GM23338 (cell line): ENCODE data around the gene ZDHHC1.

ENCODE experiments used
- CREB1 ChIP-seq: fragments of 250-450 bp; sonication (Bioruptor Pico); IDR thresholded peaks from 2 replicates; pipeline ENCODE4 v1.5.0; 2020; ENCODE audit warnings: low read depth, mild to moderate bottlenecking, moderate library complexity
- EZH2 ChIP-seq: fragments of 200-600 bp; sonication (generic); IDR thresholded peaks from one replicate; pipeline ENCODE4 v1.8.0; 2017; ENCODE audit warnings: antibody characterized with exemption, mild to moderate bottlenecking, low read depth; ENCODE audit not compliant: unreplicated experiment
- EZH2phosphoT487 ChIP-seq: fragments of 200-600 bp; sonication (generic); IDR thresholded peaks from one replicate; pipeline ENCODE4 v1.8.1; 2018; ENCODE audit warnings: antibody characterized with exemption; ENCODE audit not compliant: unreplicated experiment
- JUNB ChIP-seq: IDR thresholded peaks from one replicate; pipeline ENCODE4 v1.6.1; 2016; ENCODE audit warnings: antibody characterized with exemption; ENCODE audit not compliant: unreplicated experiment
- NANOG ChIP-seq: IDR thresholded peaks from 2 replicates; pipeline ENCODE4 v1.6.1; 2016; ENCODE audit warnings: antibody characterized with exemption, borderline replicate concordance
- POLR2AphosphoS5 ChIP-seq: IDR thresholded peaks from 2 replicates; pipeline ENCODE4 v1.6.1; 2016; ENCODE audit warnings: antibody characterized with exemption, low read depth
- REST ChIP-seq: IDR thresholded peaks from one replicate; pipeline ENCODE4 v1.6.1; 2018; ENCODE audit warnings: antibody characterized with exemption; ENCODE audit not compliant: unreplicated experiment
- STAT1 ChIP-seq: IDR thresholded peaks from one replicate; pipeline ENCODE4 v1.6.1; 2016; ENCODE audit warnings: antibody characterized with exemption; ENCODE audit not compliant: unreplicated experiment
- ZNF114 ChIP-seq: fragments of 250-450 bp; sonication (Bioruptor Pico); IDR thresholded peaks from 2 replicates; pipeline ENCODE4 v1.5.0; 2020; ENCODE audit warnings: mild to moderate bottlenecking, moderate library complexity
- ZNF331 ChIP-seq: fragments of 250-450 bp; sonication (Bioruptor Pico); IDR thresholded peaks from 2 replicates; pipeline ENCODE4 v1.5.0; 2020; ENCODE audit warnings: low read depth, mild to moderate bottlenecking, moderate library complexity
- ZNF462 ChIP-seq: fragments of 250-450 bp; sonication (Bioruptor Pico); IDR thresholded peaks from 2 replicates; pipeline ENCODE4 v1.5.0; 2020; ENCODE audit warnings: mild to moderate bottlenecking, moderate library complexity
- TF ChIP-seq, protein P1 (sequence below), 2 experiments: fragments of 200-600 bp in 1 of 2; sonication (generic) in 1 of 2; conservative IDR thresholded peaks; 2 replicates each; pipeline versions ENCODE4 v1.5.1 to v1.6.1; 2016 to 2017; ENCODE audit warnings: antibody characterized with exemption in 2 of 2, low read depth in 2 of 2, mild to moderate bottlenecking in 2 of 2, moderate library complexity in 1 of 2
- TF ChIP-seq, protein P2 (sequence below): IDR thresholded peaks from 2 replicates; pipeline ENCODE4 v1.6.1; 2016; ENCODE audit warnings: antibody characterized with exemption

- TF ChIP-seq CREB1 (no peak), REST (no peak), EZH2phosphoT487 (no peak), POLR2AphosphoS5 (no peak), EZH2 (no peak), JUNB (no peak), ZNF114 (CRISPR knock-in tag) (no peak), STAT1 (no peak), ZNF331 (CRISPR knock-in tag) (no peak), NANOG (no peak), ZNF462 (CRISPR knock-in tag) (no peak)
- TF ChIP-seq, protein P1, sequence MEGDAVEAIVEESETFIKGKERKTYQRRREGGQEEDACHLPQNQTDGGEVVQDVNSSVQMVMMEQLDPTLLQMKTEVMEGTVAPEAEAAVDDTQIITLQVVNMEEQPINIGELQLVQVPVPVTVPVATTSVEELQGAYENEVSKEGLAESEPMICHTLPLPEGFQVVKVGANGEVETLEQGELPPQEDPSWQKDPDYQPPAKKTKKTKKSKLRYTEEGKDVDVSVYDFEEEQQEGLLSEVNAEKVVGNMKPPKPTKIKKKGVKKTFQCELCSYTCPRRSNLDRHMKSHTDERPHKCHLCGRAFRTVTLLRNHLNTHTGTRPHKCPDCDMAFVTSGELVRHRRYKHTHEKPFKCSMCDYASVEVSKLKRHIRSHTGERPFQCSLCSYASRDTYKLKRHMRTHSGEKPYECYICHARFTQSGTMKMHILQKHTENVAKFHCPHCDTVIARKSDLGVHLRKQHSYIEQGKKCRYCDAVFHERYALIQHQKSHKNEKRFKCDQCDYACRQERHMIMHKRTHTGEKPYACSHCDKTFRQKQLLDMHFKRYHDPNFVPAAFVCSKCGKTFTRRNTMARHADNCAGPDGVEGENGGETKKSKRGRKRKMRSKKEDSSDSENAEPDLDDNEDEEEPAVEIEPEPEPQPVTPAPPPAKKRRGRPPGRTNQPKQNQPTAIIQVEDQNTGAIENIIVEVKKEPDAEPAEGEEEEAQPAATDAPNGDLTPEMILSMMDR (conservative IDR thresholded peaks at IDR 0.05; ENCODE audit: low read depth in 2 of 2): no peak
- TF ChIP-seq, protein P2, sequence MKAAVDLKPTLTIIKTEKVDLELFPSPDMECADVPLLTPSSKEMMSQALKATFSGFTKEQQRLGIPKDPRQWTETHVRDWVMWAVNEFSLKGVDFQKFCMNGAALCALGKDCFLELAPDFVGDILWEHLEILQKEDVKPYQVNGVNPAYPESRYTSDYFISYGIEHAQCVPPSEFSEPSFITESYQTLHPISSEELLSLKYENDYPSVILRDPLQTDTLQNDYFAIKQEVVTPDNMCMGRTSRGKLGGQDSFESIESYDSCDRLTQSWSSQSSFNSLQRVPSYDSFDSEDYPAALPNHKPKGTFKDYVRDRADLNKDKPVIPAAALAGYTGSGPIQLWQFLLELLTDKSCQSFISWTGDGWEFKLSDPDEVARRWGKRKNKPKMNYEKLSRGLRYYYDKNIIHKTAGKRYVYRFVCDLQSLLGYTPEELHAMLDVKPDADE: no peak
These were observed 6.7 kb upstream of the ZDHHC1 start for GRCh38 chr16:67423015-67423414.
